HG02973 (cell line): Measurements from ENCODE around the gene NAT9.

Experiments
- ATAC-seq: cut with Tn5 transposase; IDR thresholded peaks from one replicate; pipeline ENCODE4 v1.9.1; 2021; ENCODE audit warnings: moderate library complexity; ENCODE audit not compliant: unreplicated experiment

Gene NAT9

DNA sequence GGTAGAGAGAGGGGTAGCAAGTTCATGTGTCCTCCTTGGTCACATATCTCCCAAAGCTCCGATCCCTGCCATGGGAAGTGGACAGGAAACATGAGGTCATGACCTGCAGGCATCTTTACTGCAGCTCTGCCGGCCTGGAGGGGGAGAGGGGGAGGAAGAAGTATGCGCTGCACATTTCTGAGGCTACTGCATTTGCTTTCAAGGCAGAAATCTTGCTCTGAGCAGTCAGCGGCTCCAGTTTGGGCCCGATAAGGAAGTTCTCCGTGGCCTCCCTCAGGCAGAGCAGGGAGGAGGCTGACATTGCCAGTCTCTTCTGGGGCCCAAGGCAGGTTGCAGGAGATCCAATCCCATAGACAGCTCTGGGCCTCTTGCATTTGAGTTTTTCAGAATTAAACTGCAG, 29.2 kb downstream of the NAT9 start:
- ATAC-seq = no peak

DNA sequence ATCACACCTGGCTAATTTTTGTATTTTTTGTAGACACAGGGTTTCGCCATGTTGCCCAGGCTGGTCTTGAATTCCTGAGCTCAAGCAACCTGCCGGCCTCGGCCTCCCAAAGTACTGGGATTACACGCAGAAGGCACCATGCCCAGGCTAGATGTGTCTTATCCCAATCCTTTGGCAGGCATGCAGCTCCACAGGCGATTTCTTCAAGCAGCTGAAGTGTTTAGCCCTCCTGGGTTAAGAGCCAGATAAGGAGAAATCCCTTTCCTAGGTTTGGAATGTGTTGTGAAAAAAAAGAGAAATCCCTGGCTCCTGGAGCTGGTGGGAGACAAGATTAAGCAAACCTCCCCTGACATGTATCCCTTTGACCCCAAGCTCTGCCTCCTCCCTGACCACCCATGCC, 29.8 kb downstream of the NAT9 start:
- no peak for ATAC-seq

- no peak for ATAC-seq
Observed at GRCh38 chr17:74745548-74746177, 30.5 kb downstream of the NAT9 start.

DNA sequence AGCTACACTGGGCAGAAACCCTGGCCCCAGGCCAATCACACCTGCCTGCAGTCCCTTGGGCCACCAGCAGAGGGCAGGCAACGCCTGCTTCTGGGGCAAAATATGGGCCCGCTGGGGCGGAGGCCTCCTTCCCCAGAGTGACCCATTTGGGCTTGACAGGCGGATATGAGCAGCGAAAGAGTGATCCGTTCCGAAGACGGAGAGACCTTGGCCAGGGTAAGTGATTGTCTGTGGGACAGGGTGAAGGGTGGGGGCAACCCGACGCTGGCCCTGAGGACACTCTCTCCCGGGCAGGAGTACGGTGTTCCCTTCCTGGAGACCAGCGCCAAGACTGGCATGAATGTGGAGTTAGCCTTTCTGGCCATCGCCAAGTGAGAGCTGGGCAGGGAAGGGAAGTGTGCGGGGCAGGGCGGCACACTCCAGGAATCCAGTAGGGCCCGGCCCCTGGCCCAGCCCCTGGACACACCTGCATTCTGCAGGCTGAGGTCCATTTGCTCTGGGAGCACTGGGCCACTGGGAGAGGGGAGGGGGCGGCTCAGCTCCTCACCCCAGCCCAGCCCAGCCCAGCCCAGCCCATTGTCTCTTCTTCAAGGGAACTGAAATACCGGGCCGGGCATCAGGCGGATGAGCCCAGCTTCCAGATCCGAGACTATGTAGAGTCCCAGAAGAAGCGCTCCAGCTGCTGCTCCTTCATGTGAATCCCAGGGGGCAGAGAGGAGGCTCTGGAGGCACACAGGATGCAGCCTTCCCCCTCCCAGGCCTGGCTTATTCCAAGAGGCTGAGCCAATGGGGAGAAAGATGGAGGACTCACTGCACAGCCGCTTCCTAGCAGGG, 31.2 kb downstream of the NAT9 start:
- ATAC-seq = no peak

GRCh38 chr17:74744349-74744713, 31.8 kb downstream of the NAT9 start:
- ATAC-seq = no peak

GRCh38 chr17:74743755-74744154, 32.4 kb downstream of the NAT9 start:
- ATAC-seq = no peak

DNA sequence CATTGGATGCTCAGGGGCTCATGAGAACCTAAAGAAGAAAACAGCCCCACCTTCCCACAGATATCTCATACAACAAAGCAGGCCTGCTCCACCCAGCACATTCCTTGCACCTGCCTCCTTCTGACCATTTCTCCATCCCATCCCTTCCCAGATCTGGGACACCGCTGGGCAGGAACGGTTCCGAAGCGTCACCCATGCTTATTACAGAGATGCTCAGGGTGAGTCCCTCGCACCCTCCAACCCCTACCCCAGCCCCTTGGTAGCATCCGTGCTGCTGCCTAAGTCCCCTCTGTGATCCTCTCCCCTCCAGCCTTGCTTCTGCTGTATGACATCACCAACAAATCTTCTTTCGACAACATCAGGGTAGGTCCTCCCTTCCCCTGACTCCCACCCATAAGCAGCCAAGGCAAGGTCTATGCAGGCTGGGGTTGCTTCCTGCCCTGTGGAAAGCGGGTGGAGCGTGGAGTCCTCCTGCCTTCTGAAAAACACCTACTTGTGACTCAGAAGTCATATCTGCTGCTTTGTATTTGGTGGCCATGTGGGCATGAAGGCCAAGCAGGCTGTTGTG, 33.1 kb downstream of the NAT9 start:
- ATAC-seq = no peak

- ATAC-seq = no peak
Observed at GRCh38 chr17:74742153-74742515, 34.0 kb downstream of the NAT9 start.

DNA sequence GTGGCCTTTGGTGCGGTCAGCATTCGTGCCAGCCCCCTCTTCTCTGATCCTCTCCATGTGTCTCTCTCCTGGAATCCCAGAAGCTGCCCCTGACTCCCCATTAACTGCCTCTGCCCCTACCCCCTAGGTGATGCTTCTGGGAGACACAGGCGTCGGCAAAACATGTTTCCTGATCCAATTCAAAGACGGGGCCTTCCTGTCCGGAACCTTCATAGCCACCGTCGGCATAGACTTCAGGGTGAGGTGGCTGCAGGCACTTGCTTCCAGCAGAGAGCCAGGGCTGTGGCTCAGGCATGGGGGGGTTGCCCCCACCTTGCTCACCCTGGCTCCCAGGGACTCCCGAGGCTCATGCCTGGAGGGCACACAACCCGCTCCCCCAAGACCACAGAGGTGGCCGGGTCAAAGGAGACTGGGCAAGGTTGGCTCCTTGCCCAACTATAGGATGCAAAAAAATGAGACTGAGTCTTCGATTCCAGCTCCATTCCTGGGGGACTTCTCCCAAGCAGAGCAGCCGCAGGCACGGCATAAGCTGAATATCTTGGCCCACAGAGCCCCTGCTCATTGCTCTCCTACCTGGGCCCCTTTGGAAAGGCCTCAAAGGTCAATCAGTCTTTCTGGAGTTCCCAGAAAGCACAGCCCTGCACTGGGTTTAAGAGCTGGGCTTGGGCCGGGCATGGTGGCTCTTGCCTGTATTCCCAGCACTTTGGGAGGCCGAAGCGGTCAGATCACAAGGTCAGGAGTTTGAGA, 35.3 kb downstream of the NAT9 start:
- no peak for ATAC-seq

DNA sequence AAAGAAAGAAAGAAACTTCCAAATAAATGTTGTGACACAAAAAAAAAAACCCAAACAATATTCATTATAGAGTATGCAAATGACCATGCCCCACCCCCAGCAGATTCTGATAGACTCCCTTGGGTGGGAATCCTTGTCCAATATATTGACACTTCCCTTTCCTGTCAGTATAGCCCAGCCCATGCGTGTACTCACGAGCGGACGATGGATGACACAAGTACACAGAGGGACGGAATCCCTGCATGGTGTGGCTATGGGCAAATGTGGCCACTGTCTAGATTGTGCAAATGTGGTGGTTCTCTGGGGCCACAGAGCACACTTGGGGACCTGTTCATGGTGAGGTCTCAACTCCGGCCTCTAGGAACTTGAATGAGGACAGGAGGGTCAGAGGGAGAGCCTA, 36.0 kb downstream of the NAT9 start:
- no peak for ATAC-seq

DNA sequence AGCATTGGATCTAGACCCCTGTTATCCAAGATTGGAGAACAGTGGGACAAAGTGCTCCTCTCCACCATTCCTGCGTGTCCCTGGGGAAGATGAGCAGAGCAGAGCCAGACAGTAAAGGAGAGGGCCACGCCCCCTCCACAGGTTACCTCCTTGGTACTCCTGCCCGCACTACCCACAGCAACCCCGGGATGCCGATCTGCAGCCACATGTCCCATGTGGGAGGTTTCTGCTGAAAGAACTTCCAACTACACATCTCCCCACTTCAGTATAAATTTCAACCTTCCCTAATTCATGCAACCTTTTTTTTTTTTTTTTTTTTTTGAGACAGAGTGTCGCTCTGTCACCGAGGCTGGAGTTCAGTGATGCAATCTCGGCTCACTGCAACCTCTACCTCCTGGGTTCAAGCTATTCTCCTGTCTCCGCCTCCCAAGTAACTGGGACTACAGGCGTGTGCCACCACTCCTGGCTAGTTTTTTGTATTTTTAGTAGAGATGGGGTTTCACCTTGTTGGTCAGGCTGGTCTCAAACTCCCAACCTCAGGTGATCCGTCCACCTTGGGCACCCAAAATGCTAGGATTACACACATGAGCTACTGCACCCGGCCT, 36.8 kb downstream of the NAT9 start:
- ATAC-seq = no peak

DNA sequence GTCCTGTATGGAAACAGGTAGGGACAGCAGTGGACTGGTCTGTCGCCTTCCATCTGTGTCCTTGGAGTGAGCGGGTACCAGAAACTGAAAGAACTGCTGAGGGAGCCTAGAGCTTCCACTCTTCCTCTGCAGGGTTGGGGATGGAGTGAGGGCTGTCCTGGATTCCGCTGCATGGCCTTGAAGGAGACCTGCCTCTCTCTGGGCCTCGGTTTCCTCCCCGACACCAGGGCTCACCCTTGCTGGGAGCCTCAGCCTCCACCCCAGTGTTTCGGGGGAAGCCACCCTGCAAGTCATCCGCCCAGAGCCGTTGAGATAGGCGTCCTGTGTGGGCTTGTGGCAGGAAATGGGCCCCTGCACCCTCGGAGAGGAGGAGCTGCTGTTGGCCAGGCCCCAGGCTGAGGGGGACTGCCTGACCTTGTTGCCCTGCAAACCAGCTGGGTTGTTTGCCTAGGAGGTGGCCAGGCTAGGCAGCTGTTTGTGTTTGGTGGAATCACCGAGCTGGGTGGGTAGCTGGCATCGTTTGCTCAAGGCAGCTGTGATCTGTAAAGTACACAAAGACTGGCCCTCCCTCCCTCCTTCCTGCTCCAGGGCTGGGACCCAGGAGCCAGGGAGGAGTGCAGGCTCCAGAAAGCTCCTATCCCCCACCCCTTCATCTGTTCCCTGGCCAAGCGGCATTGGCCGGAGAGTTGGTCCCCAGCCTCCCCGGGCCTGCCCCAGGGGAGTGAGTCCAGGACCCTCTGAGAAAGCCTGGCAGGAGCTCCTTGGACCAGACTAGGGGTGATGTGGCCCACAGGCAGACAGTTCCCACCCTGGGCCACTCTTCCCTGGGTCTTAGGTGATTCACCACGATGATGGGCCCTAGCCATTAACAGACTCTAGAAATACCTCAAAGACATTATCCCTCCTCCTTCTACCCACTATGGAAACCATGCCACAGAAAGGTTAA, 37.8 kb downstream of the NAT9 start:
- no peak for ATAC-seq

- ATAC-seq = no peak
Observed at GRCh38 chr17:74737299-74738050, 38.7 kb downstream of the NAT9 start.

- peak; percentile 34 for ATAC-seq
Observed at GRCh38 chr17:74736513-74737298, 39.4 kb downstream of the NAT9 start, which contains the start of gene RAB37. Gene RAB37, plus strand, starts transcription at chr17:74737256. Its CDS starts 17 bp downstream, at chr17:74737273.

DNA sequence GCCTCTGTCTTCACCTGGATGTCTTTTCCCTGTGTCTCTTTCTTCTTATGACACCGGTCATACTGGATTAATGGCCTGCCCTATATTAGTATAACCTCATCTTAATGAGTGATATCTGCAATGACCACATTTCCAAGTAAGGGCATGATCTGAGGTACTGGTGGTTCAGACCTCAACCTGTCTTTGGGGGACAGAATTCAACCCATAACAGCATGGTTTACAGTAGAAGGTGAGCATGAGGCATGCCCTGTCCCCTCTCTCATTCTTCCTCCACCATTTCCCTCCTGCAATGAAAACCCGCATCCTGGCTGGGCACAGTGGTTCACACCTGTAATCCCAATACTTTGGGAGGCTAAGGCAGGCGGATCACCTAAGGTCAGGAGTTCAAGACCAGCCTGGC, 41.9 kb downstream of the NAT9 start:
- no peak for ATAC-seq

DNA sequence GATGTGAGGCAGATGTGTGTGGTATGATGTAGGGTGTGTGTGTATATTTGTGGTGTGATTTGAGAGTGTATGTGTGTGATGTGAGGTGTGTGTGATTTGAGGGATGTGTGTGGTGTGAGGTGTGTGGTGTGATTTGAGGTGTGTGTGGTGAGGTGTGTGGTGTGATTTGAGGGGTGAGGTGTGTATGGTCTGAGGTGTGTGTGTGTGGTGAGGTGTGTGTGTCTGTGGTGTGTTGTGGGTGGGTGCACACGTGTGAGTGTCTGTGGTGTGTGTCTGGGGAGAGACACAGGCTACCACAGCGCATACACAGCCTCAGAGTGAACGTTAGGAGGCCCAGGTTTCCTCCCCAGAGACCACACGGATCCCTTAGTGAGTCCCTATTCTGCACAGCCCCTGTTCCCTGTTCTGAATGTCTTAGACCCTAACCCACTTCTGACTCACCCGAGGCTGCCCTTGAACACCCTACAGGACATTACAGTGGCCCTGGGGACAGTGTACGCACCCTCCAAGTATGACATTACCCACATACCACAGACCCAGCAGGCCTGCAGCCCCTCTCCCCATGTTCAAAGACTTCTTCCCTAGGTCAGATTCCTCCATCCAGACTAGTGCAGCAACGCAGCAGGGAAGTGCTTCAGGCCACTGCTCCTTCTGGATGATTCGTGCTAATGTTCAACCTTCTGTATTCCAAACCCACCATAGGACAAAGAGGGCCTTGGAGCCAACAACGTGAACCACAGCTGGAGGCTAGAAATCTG, 42.6 kb downstream of the NAT9 start:
- no peak for ATAC-seq

GRCh38 chr17:74732042-74732867, 43.9 kb downstream of the NAT9 start:
- ATAC-seq = no peak
